ENCODE measurements around the gene RAB31. TPM values are rescaled to one million over a fixed set of nuclear protein-coding genes. Genes with fewer than 3 reads are reported as not detected.

The RAB31 gene
- total RNA-seq, 1 experiment from 2014 or later, result 6.1 TPM

DNA sequence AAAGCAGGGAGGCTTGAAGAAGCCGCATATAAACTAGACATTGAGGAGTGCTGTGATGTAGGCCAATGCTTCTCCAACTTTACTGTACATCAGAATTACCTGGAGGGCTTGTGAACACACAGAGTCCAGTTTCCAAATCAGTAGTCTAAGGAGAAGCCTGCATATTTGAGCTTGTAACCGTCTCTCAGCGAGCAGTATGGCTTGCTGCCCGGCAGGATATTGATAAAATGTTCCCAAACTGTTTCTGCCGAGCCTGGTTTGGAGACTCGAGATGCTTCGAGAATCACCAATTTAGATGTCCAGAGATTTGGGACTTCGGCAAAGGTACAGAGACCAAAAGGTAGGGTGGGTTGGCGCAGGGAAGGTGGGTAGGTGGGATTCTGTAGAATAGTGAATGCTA lies 11.0 kb upstream of the RAB31 start:
- Histone ChIP-seq H3K4me1 (ENCODE audit: insufficient read depth, low read length, poor library complexity, severe bottlenecking) (peaks cover 10% of the 10 kb centered on the region), H3K4me3 (ENCODE audit: low read depth, low read length, poor library complexity, severe bottlenecking) (no peak overlapping the region), H3K27me3 (replicated peaks; ENCODE audit: insufficient read depth, low read depth, low read length, poor library complexity) (no peaks in the 10 kb centered on the region), H3K9me3 (ENCODE audit: low read depth, low read length, poor library complexity, severe bottlenecking) (no peaks in the 10 kb centered on the region), H3K36me3 (ENCODE audit: insufficient read depth, low read length, poor library complexity, severe bottlenecking) (no peaks in the 10 kb centered on the region), H3K27ac (ENCODE audit: low read depth, low read length, poor library complexity, severe bottlenecking) (no peak overlapping the region)
- no TSS peak for BruUV-seq (replicated peaks)
- intact Hi-C loops (cut with micrococcal nuclease; ENCODE audit: unreplicated experiment), result no loop called here
- DNase-seq (ENCODE audit: low spot score), result no peak
- TF ChIP-seq, protein P1, sequence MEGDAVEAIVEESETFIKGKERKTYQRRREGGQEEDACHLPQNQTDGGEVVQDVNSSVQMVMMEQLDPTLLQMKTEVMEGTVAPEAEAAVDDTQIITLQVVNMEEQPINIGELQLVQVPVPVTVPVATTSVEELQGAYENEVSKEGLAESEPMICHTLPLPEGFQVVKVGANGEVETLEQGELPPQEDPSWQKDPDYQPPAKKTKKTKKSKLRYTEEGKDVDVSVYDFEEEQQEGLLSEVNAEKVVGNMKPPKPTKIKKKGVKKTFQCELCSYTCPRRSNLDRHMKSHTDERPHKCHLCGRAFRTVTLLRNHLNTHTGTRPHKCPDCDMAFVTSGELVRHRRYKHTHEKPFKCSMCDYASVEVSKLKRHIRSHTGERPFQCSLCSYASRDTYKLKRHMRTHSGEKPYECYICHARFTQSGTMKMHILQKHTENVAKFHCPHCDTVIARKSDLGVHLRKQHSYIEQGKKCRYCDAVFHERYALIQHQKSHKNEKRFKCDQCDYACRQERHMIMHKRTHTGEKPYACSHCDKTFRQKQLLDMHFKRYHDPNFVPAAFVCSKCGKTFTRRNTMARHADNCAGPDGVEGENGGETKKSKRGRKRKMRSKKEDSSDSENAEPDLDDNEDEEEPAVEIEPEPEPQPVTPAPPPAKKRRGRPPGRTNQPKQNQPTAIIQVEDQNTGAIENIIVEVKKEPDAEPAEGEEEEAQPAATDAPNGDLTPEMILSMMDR (conservative IDR thresholded peaks at IDR 0.05; ENCODE audit: low read depth, low read length), result no peak
- CTCF ChIA-PET, result no interaction called here
- POLR2A ChIA-PET (ENCODE audit: low non-redundant PET), result no interaction called here

GRCh38 chr18:9698497-9698896 lies 9.6 kb upstream of the RAB31 start:
- Histone ChIP-seq H3K27ac (ENCODE audit: low read depth, low read length, poor library complexity, severe bottlenecking) (no peak overlapping the region), H3K9me3 (ENCODE audit: low read depth, low read length, poor library complexity, severe bottlenecking) (no peaks in the 10 kb centered on the region), H3K36me3 (ENCODE audit: insufficient read depth, low read length, poor library complexity, severe bottlenecking) (no peaks in the 10 kb centered on the region), H3K4me3 (ENCODE audit: low read depth, low read length, poor library complexity, severe bottlenecking) (no peak overlapping the region), H3K27me3 (replicated peaks; ENCODE audit: insufficient read depth, low read depth, low read length, poor library complexity) (no peaks in the 10 kb centered on the region), H3K4me1 (ENCODE audit: insufficient read depth, low read length, poor library complexity, severe bottlenecking) (peaks cover 10% of the 10 kb centered on the region)
- CTCF ChIA-PET, result no interaction called here
- DNase-seq (ENCODE audit: low spot score), result no peak
- no TSS peak for BruUV-seq (replicated peaks)
- POLR2A ChIA-PET (ENCODE audit: low non-redundant PET), result no interaction called here
- intact Hi-C loops (cut with micrococcal nuclease; ENCODE audit: unreplicated experiment), result no loop called here
- no peak for TF ChIP-seq EZH2 (IDR thresholded peaks at IDR 0.05; ENCODE audit: borderline replicate concordance, low read depth, low read length, poor library complexity, severe bottlenecking)
- TF ChIP-seq, protein P1 (conservative IDR thresholded peaks at IDR 0.05; ENCODE audit: low read depth, low read length), result no peak

DNA sequence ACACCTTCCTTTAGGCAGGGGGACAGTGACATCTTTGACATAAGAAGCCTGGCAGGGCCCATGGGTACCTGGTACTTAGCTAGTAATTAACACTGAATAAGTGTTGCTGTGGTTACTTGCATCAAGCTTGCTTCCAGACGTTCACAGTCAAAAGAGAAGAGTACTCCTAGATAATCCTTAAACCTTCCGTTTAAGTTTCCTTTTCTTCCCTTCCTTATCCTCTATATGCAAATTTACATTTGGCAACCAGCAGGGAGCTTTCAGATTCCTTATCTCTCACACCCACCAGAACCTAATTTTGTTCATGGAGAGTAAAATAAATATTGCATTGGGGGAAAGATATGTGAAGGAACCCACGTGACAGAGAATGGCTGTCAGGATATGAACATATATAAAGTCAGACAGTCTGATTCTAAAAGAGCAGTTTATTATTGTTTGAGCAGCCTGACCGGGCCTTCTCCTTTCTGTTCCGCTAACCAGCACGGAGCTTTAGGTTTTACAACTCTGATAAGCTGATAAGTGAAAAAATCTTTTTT lies 7.8 kb upstream of the RAB31 start:
- H3K27ac ChIP-seq (ENCODE audit: low read depth, low read length, poor library complexity, severe bottlenecking), result no peak overlapping the region
- H3K4me3 ChIP-seq (ENCODE audit: low read depth, low read length, poor library complexity, severe bottlenecking), result no peak overlapping the region
- H3K27me3 ChIP-seq (replicated peaks; ENCODE audit: insufficient read depth, low read depth, low read length, poor library complexity), result no peaks in the 10 kb centered on the region
- CTCF ChIA-PET, result interaction anchor here (0.6 kb wide), 1 partner anchor 164 kb away, joined by 8 read pairs; no protein-coding TSS in a partner anchor
- H3K4me1 ChIP-seq (ENCODE audit: insufficient read depth, low read length, poor library complexity, severe bottlenecking), result peaks cover 13% of the 10 kb centered on the region
- BruUV-seq (replicated peaks), result no TSS peak
- intact Hi-C loops (cut with micrococcal nuclease; ENCODE audit: unreplicated experiment), result loop anchor here (10.0 kb wide), 2 partner anchors 224 to 824 kb away; partner anchors contain the start of gene NAPG
- H3K9me3 ChIP-seq (ENCODE audit: low read depth, low read length, poor library complexity, severe bottlenecking), result no peaks in the 10 kb centered on the region
- POLR2A ChIA-PET (ENCODE audit: low non-redundant PET), result no interaction called here
- H3K36me3 ChIP-seq (ENCODE audit: insufficient read depth, low read length, poor library complexity, severe bottlenecking), result no peaks in the 10 kb centered on the region
- TF ChIP-seq, protein P1 (conservative IDR thresholded peaks at IDR 0.05; ENCODE audit: low read depth, low read length), result no peak
- no peak for TF ChIP-seq EZH2 (IDR thresholded peaks at IDR 0.05; ENCODE audit: borderline replicate concordance, low read depth, low read length, poor library complexity, severe bottlenecking)
- peak; percentile 60 for DNase-seq (ENCODE audit: low spot score)
